GM21576 (cell line): ENCODE measurements around the gene TAF7.
"Not testable (repeated sequence)": the region's sequence is repeated elsewhere in the genome, so short reads cannot be mapped to it uniquely, and the experiment has no call there.

Experiments used
- ATAC-seq: cut with Tn5 transposase; IDR thresholded peaks from one replicate; pipeline ENCODE4 v1.9.1; 2021; ENCODE audit warnings: mild to moderate bottlenecking, moderate library complexity; ENCODE audit not compliant: unreplicated experiment

TAF7 gene

DNA sequence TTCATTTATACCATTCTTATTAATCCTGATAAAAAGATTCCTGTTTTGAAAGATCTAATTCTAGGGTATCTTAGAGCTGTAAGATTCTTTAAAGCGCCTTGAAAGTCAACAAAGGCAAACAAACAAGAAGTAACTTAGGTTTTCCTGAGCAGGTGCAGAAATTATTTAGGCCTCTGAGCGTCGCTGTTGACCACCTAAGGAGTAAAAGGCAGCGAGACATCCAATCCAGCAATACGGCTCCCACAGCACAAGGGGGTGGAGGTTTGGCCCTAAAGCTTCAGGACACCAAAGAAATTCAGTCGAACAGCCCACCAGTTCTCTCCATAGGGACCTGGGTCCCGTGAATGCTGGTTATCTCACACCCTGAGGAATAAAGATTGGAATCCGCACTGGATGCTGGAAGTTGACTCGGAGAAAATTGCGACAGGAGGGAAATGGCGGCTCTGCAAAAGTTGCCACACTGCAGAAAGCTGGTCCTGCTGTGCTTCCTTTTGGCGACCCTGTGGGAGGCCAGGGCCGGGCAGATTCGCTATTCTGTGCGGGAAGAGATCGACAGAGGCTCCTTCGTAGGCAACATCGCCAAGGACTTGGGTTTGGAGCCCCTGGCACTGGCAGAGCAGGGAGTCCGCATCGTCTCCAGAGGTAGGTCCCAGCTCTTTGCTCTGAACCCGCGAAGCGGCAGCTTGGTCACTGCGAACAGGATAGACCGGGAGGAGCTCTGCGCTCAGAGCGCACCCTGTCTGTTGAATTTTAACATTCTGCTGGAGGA, 18.1 kb upstream of the TAF7 start, which contains the start of gene PCDHGA2:
Gene PCDHGA2 (plus strand): TSS at position 223 of the 769 bp plus-strand sequence.
- no peak for ATAC-seq

DNA sequence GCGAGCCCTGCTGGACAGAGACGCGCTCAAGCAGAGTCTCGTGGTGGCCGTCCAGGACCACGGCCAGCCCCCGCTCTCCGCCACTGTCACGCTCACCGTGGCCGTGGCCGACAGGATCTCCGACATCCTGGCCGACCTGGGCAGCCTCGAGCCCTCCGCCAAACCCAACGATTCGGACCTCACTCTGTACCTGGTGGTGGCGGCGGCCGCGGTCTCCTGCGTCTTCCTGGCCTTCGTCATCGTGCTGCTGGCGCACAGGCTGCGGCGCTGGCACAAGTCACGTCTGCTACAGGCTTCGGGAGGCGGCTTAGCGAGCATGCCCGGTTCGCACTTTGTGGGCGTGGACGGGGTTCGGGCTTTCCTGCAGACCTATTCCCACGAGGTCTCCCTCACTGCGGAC, 12.0 kb upstream of the TAF7 start:
- not testable (repeated sequence) for ATAC-seq

DNA sequence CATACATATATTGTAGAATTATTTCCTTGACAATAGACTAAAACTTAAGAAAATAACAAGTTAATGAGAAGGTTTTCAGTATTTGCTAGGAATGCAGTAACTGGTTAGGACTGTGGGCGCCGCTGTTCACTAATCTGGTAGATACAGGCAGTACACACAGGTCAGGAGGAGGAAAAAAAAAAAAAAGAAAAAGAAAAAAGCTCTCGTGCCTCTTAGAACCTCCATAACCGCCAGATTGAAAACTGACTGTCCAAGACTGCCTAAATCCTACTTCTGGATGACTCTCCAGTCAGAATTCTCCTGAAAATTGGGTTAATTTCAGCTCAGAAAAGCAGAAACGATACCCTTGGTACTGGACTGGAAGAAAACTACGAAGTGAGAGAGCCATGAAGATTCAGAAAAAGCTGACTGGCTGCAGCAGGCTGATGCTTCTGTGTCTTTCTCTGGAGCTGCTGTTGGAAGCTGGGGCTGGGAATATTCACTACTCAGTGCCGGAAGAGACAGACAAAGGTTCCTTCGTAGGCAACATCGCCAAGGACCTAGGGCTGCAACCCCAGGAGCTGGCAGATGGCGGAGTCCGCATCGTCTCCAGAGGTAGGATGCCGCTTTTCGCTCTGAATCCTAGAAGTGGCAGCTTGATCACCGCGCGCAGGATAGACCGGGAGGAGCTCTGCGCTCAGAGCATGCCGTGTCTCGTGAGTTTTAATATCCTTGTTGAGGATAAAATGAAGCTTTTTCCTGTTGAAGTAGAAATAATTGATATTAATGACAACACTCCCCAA, 9.9 kb upstream of the TAF7 start, which contains the start of gene PCDHGA1:
Gene PCDHGA1 (plus strand): TSS at position 216 of the 782 bp plus-strand sequence.
- peak; percentile 42 for ATAC-seq

DNA sequence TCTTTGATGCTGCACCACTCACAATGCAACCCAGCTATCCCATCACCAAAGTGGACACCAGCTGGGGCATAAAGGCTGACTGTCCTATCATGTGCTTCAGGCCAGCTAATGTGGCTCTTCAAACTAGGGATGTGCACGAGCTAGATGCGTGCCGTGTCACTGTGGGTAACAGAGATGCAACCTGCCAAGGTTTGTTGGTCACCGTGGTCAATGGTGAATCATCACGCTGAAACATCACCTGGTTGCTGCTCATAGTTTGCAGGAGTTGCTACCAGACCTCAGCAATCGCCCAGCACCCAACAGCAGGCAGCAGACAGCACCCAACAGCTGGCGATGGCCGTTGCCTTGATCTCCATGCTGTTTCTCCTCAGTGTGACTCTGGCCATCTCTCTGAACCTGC, 7.6 kb upstream of the TAF7 start:
- no peak for ATAC-seq

DNA sequence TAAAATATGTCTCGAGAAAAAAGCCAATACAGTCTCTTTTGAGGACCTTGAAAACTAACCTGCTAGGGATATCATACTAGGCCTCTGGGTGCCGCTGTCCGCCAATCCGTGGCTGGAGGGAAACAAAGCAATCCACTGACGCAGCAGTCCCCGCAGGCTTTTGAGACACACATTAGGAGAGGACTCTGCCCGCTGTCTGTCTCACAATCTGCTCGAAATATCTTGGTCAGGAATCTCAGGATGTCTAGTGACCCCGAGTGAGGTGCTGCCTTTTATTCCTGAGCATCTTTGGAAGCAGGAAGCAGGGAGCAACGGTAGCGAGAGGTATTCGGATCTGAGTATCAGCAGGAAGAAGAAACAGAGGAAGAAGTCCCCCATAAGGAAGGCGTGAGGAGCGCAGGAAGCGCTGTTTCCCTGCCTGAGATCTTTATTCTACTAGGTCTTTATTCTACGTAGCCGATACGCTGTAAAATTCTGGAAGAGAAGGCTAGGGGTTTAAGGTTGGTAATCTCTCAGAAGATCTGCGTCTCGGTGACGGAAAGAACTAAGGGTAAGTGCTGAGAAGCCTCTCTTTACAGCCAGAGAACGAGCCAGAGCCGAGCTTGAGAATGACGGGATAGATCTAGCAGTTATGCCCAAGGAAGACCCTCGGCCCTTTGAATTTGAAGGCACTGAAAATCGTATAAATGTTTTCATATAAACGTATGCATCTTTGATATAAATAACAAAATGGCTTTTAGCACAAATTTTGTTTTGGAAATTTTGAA, 5.7 kb upstream of the TAF7 start:
- peak; percentile 88 for ATAC-seq

DNA sequence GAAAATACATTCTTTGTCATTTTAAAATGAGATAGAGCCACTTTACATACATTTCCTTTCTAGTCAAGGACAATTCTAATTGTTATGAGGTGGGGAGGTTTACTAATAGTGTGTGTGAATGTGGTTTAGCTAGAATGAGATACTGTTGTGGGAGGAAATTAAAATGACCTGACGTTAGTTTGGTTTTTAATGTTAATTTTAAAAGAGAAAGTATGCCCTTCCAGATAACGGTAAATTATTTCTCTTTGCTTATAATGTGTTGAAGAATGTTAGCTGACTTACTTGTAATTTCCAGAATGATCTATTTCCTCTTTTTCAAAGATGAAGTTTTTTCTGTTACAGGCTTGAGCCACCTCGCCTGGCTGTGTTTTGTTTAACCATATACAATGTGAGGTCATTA, 1.7 kb upstream of the TAF7 start:
- ATAC-seq, result no peak

DNA sequence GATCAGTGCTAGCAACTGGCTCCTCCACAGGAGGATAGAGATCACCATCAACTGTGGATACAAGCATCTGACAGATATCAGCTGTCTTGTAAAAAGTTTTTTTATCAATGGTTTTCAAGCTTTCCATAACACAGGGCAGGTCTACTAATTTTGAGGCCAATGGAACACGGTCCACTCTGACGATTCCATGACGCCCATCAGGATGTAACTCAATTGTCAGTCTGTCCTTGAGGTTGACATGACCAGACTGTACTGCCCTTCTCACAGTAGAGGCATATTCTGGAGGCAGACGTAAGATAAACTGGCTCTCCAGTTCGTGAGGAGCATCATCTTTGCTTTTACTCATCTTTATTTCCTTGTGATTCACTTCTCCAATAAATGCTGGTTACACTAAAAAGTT, 885 bp downstream of the TAF7 start:
- ATAC-seq, result no peak

DNA sequence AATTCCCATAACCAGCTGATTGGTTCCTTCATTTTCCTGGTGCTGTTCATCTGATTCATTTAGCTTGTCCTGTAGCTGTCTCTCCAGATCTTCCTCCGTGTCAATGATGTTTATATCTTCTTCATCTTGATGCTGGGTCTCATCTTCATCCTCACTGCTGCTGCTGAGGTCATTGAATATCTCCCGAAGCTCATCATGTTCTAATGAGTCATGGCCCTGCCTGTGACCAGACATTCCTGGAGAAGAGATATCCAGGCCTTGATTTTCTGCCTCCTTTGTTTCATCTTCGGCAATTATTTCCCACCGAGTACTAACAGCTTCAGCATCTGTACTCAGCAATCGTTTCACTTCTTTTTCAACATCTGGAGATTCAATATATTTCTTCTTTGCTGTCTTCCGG, 1.4 kb downstream of the TAF7 start:
- no peak for ATAC-seq

DNA sequence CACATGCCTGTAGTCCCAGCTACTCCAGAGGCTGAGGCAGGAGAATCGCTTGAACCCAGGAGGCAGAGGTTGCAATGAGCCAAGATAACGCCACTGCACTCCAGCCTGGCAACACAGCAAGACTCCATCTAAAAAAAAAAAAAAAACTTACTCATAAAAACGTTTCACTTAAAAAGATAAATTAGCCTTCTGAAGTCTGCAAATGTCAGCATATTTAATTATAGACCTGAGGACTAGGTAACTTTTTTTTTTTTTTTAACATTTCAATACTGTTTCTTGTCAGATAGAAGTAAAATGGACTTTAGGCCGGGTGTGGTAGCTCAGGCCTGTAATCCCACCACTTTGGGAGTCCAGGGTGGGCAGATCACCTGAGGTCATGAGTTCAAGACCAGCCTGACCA, 3.6 kb downstream of the TAF7 start:
- not testable (repeated sequence) for ATAC-seq

DNA sequence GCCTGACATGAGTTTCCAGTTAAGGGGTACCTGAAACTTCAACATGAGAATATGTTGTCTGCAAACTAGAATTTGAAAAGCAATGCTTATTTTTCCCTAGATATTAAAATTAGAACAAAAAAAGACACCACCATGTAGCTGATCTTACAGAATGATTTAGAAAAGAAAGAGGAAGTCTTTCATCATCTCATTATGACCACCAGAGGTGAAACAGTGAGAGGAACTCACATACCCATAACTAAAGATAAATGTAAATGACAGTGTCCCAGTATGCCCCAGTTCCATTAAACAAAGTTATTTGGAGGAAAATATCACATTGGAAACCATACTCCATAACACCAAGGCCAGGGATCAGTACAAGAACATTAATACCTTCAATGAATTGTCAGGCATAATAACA, 6.9 kb downstream of the TAF7 start:
- no peak for ATAC-seq

DNA sequence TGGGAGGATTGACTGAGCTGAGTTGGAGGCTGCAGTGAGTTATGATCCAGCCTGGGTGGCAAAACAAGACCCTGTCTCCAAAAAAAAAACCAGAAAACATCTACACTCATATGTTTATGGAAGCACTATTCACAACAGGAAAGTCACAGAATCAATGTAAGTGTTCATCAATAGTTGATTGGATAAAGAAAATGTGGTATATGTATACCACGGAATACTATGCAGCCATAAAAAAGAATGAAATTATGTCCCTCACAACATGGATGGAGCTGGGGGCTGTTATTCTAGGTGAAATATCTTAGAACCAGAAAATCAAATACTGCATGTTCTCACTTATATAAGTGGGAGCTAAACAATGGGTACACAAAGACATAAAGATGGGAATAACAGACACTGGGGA, 14.0 kb downstream of the TAF7 start:
- ATAC-seq, result no peak

DNA sequence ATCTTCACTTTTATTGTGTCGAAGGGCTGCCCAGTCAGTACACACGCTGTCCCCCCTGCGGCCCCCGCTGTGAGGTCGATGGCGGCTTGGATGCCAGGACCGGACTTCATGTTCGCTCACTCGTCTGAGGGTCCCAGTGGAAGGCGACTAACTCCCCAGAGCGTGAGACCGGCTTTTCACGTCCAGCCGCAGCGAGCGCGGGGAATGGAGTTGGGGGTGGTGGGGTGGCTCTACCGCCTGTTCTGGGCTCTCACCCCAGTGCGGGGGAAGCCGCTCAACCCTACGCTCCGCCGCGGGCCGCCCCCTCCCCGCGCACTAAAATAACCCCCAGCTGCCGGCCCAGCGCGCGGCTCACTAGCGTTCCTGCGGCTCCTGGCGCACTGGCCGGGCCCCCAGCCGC, 16.8 kb downstream of the TAF7 start, which contains the start of gene SLC25A2:
Gene SLC25A2 (minus strand): TSS at position 294 of the 400 bp plus-strand sequence. CDS start 184 bp downstream, at position 110.
- no peak for ATAC-seq

DNA sequence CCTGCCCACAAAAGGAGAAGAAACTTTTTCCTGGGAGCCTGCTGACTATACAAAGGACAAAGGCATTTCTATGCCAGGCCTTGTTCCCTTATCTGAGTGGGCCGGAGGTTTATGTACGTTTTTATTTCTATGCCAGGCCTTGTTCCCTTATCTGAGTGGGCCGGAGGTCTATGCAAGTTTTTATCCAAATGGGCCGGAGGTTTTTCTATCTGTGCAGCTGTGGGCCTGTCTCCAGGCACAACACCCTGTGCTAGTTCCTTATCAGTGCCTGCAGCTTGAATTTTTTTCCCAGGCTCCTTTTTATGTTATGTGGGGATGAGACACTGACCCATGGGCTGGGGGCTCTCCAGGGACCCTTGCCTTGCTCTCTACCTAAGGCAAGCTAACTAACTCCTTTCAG, 22.2 kb downstream of the TAF7 start:
- ATAC-seq, result no peak

DNA sequence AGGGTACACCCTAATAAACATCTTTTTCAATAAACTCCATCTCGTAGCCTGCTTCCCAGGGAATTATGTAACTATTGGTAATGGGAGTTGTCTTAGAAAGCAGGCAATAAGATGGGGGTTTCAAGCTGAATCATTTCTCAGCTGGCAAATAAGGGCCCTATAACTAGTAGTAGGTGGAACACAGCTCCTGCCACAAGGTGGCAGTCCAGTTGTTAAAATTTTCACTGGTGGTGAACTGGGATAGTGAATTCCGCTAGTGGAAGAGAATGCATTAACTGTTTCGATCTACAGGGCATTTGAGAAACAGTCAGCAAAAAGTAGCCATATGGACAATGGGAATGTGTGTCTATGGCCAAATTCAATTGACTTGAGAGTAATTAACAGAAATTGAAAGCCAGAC, 47.7 kb downstream of the TAF7 start:
- no peak for ATAC-seq

DNA sequence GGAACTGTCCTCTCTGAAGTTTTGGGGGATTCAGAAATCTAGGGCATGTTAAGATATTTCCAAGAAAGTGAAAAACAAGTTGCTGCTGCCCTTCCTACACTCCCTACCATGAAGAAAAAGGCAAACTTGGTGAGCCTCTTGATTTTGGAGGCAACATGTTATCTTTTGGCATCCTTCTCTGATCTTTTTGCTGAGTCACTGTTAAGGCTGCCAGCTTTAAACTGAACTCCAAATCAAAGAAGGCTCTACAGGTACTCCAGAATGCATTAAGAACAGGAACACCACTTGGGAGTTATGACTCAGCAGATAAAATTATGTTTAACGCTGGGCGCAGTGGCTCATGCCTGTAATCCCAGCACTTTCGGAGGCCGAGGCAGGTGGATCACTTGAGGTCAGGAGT, 51.4 kb downstream of the TAF7 start:
- ATAC-seq, result no peak
